Endothelial cell of umbilical vein (primary cell): ENCODE results near the gene CCDC88B.

Experiments used
- CTCF ChIP-seq, 2 donors: IDR thresholded peaks; 1 replicate in 1 of 2; 2 replicates in 1 of 2; pipeline ENCODE4 v1.5.1; 2011; ENCODE audit warnings: low read length in 2 of 2, mild to moderate bottlenecking in 2 of 2, moderate library complexity in 2 of 2, control low read depth in 1 of 2, inconsistent platforms in 1 of 2, low read depth in 1 of 2; ENCODE audit not compliant: insufficient read depth in 1 of 2; ENCODE audit errors: extremely low read depth in 1 of 2
- GATA2 ChIP-seq: IDR thresholded peaks from 2 replicates; pipeline ENCODE4 v1.7.0; 2011; ENCODE audit warnings: low read depth, mild to moderate bottlenecking, moderate library complexity, mixed read lengths, low read length; ENCODE audit not compliant: insufficient read length, insufficient read depth
- JUN ChIP-seq: IDR thresholded peaks from 2 replicates; pipeline ENCODE4 v1.6.1; 2011; ENCODE audit warnings: borderline replicate concordance, low read depth; ENCODE audit not compliant: insufficient read length, insufficient read depth
- MAX ChIP-seq: IDR thresholded peaks from 2 replicates; pipeline ENCODE4 v1.6.1; 2011; ENCODE audit not compliant: insufficient read depth, insufficient read length
- POLR2A ChIP-seq: IDR thresholded peaks from 2 replicates; pipeline ENCODE4 v1.6.1; 2012; ENCODE audit warnings: low read depth, mild to moderate bottlenecking, control low read depth, low read length
- POLR2AphosphoS5 ChIP-seq: IDR thresholded peaks from 2 replicates; pipeline ENCODE4 v1.6.1; 2012; ENCODE audit warnings: low read depth, mild to moderate bottlenecking, control low read depth, low read length, moderate library complexity; ENCODE audit not compliant: insufficient read depth

DNA sequence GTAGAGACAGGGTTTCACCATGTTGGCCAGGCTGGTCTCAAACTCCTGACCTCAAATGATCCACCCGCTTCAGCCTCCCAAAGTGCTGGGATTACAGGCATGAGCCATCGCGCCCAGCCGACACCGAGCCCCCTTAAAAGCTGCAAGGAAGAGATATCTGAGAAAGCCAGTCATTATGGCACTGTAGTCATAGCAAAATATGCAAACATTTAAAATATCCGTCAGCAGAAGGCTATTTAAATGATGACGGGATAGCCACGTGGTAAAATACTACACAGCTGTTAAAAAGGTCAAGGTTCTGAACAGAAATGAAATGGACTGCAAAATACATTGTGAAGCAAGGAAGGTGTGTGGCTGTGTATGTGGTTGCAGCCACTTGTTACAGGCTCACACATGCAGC lies 6.4 kb upstream of the CCDC88B start:
- TF ChIP-seq POLR2A, result no peak
- no peak for TF ChIP-seq CTCF (IDR thresholded peaks at IDR 0.05; ENCODE audit: extremely low read depth in 1 of 2, insufficient read depth in 1 of 2, low read depth in 1 of 2, low read length in 2 of 2)
- TF ChIP-seq POLR2AphosphoS5, result no peak
- TF ChIP-seq MAX, result no peak
- no peak for TF ChIP-seq GATA2
- no peak for TF ChIP-seq JUN
